Ovary (tissue), 3 donors: Measurements from ENCODE around the gene PTPRJ.

Experiments
- POLR2A ChIP-seq: fragments of 450-650 bp; IDR thresholded peaks from one replicate; pipeline ENCODE4 v1.6.1; 2017; ENCODE audit warnings: antibody characterized with exemption, mild to moderate bottlenecking, moderate library complexity
- TF ChIP-seq, protein P1 (sequence below), 3 donors: fragments of 450-650 bp in 2 of 3; fragments of 200-600 bp in 1 of 3; IDR thresholded peaks; one replicate each; pipeline versions ENCODE4 v1.5.1 to v1.8.0; 2016 to 2022; ENCODE audit warnings: antibody characterized with exemption in 3 of 3, mild to moderate bottlenecking in 1 of 3
- donor health status: DM: no; HTN: no; CAD: no.

DNA sequence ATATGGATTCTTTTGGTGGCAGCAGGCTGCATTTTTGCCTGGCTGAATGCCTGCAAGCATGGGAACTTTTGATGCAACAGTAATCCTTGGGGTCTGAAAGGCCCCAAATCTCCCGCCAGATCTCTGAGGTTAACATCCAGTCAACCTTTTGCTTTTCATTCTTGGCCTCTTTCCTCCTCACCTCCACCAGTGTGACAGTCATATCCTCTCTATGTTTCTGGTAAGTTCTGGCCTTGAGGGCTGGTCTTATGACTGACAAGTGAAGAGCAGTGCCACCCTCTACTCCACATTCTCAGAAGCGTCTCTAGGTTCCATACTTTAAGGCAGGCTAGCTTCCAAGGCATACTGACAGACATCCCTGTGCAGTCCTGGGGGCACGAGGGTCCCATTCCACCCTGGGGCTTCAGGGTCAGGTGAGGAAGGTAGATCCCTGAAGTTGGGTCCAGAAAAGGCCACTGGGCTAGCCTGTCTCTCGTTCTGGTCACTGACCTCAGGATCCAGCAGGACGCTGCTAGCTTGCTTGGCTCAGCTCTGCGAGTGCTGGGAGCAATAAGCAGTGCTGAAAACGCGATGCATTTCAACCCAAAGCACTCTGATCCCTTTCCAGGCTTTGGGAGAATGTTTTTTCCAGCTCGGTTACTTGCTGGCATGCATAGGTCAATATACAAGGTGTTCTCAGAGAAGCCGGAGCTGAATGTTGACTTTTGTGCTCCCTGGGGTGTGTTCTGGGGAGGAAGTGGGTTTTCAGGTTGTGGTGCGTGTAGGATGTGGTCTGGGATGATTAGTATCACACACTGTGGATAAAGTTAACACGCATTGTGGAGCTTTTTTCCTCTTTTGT is 75.2 kb downstream of the PTPRJ start:
- TF ChIP-seq, protein P1, sequence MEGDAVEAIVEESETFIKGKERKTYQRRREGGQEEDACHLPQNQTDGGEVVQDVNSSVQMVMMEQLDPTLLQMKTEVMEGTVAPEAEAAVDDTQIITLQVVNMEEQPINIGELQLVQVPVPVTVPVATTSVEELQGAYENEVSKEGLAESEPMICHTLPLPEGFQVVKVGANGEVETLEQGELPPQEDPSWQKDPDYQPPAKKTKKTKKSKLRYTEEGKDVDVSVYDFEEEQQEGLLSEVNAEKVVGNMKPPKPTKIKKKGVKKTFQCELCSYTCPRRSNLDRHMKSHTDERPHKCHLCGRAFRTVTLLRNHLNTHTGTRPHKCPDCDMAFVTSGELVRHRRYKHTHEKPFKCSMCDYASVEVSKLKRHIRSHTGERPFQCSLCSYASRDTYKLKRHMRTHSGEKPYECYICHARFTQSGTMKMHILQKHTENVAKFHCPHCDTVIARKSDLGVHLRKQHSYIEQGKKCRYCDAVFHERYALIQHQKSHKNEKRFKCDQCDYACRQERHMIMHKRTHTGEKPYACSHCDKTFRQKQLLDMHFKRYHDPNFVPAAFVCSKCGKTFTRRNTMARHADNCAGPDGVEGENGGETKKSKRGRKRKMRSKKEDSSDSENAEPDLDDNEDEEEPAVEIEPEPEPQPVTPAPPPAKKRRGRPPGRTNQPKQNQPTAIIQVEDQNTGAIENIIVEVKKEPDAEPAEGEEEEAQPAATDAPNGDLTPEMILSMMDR (IDR thresholded peaks at IDR 0.05) = no peak
- no peak for TF ChIP-seq POLR2A
